ENCODE results near the gene RGCC.

RGCC gene, protein sequence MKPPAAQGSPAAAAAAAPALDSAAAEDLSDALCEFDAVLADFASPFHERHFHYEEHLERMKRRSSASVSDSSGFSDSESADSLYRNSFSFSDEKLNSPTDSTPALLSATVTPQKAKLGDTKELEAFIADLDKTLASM

DNA sequence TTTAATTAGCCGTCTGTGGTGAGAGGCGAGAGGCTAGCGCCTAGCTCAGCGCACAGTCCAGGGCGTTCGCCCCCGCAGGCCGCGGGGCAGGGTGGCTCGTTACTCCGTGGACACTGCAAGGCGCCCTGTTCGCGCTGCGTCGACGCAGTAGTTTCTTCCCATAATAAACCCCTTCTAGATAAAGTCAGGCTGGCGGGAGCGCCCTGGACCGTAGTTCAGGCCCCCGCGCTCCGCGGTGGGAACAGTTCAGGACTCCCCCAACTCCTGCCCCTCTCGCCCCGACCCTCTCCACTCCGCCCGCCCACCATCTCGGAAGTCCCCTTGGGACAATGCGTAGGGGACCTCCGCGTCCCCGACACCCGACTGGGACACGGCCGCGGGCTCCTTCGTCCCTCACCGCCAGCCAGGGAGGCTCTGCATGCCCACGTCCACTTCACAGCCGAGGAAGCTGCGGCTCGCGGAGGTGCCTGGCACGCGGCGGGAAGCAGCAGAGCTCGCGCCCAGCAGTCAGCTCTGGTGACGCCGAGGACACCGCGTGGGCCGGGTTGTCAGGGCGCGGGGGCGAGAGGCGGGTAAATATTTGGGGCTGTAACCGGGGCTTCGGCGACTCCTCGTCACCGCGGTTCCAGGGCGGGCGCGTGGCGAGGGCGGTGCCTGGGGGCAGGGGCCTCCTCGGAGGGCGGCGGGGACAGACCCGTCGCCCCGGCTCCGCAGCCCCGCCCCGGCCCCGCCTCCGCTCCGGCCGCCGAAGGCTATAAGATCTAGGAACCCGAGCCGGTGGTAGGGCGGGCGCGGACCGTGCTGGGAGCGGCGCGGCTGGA, at the start of gene RGCC:
Gene RGCC (plus strand): TSS at position 783 of the 821 bp plus-strand sequence. CDS start 158 bp downstream, outside the sequence.
- Histone ChIP-seq H3K4me3 (ENCODE audit: low read depth, low read length) (peak within 1 kb of the TSS; percentile 54), H3K4me1 (ENCODE audit: control insufficient read depth, insufficient read depth, low read length) (peaks cover 4% of the 10 kb centered on the region), H3K36me3 (ENCODE audit: control insufficient read depth, insufficient read depth, low read length) (no peaks in the 10 kb centered on the region), H3K9me3 (ENCODE audit: control insufficient read depth, insufficient read depth, low read length) (no peaks in the 10 kb centered on the region), H3K9ac (ENCODE audit: low read depth, low read length) (no peak within 1 kb of the TSS), H3K27me3 (ENCODE audit: control insufficient read depth, insufficient read depth, low read length) (peaks cover 71% of the 10 kb centered on the region)

DNA sequence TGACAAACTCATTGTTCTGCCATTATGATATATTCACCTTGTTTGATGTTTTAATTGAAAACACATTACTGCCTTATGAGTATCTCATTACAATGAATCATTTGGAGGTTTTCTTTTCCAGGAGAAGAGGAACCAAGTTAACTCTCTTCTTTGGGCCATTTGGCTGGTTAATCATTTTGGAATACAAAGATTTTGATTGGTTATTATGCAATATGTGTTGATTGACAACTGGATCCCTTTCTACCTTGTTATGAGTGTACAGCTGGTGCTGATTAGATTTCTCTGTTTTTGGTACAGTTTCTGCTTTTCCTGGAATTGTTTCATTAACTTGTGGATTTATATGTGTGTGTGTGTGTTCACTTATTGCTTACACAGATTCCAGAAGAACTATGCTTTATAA, 49.2 kb upstream of the RGCC start:
- no peaks in the 10 kb centered on the region for H3K36me3 ChIP-seq (ENCODE audit: control insufficient read depth, insufficient read depth, low read length)
- no peak overlapping the region for H3K9ac ChIP-seq (ENCODE audit: low read depth, low read length)
- no peaks in the 10 kb centered on the region for H3K4me1 ChIP-seq (ENCODE audit: control insufficient read depth, insufficient read depth, low read length)
- H3K27me3 ChIP-seq (ENCODE audit: control insufficient read depth, insufficient read depth, low read length): no peaks in the 10 kb centered on the region
- H3K9me3 ChIP-seq (ENCODE audit: control insufficient read depth, insufficient read depth, low read length): no peaks in the 10 kb centered on the region
- no peak overlapping the region for H3K4me3 ChIP-seq (ENCODE audit: low read depth, low read length)

- Histone ChIP-seq H3K4me3 (ENCODE audit: low read depth, low read length) (no peak overlapping the region), H3K9me3 (ENCODE audit: control insufficient read depth, insufficient read depth, low read length) (no peaks in the 10 kb centered on the region), H3K27me3 (ENCODE audit: control insufficient read depth, insufficient read depth, low read length) (no peaks in the 10 kb centered on the region), H3K36me3 (ENCODE audit: control insufficient read depth, insufficient read depth, low read length) (no peaks in the 10 kb centered on the region), H3K4me1 (ENCODE audit: control insufficient read depth, insufficient read depth, low read length) (no peaks in the 10 kb centered on the region), H3K9ac (ENCODE audit: low read depth, low read length) (no peak overlapping the region)
Observed at GRCh38 chr13:41408746-41409145, 48.6 kb upstream of the RGCC start.

- no peaks in the 10 kb centered on the region for H3K4me1 ChIP-seq (ENCODE audit: control insufficient read depth, insufficient read depth, low read length)
- no peak overlapping the region for H3K9ac ChIP-seq (ENCODE audit: low read depth, low read length)
Observed at GRCh38 chr13:41409611-41410010, 47.7 kb upstream of the RGCC start.

GRCh38 chr13:41411060-41411459, 46.3 kb upstream of the RGCC start:
- no peaks in the 10 kb centered on the region for H3K9me3 ChIP-seq (ENCODE audit: control insufficient read depth, insufficient read depth, low read length)
- no peaks in the 10 kb centered on the region for H3K36me3 ChIP-seq (ENCODE audit: control insufficient read depth, insufficient read depth, low read length)
- H3K27me3 ChIP-seq (ENCODE audit: control insufficient read depth, insufficient read depth, low read length): no peaks in the 10 kb centered on the region
- no peak overlapping the region for H3K4me3 ChIP-seq (ENCODE audit: low read depth, low read length)
- H3K4me1 ChIP-seq (ENCODE audit: control insufficient read depth, insufficient read depth, low read length): no peaks in the 10 kb centered on the region
- no peak overlapping the region for H3K9ac ChIP-seq (ENCODE audit: low read depth, low read length)

More at GRCh38 chr13:41409611-41410010, 47.7 kb upstream of the RGCC start:
- no peaks in the 10 kb centered on the region for H3K36me3 ChIP-seq (ENCODE audit: control insufficient read depth, insufficient read depth, low read length)
- no peaks in the 10 kb centered on the region for H3K9me3 ChIP-seq (ENCODE audit: control insufficient read depth, insufficient read depth, low read length)
- H3K4me3 ChIP-seq (ENCODE audit: low read depth, low read length): no peak overlapping the region
- no peaks in the 10 kb centered on the region for H3K27me3 ChIP-seq (ENCODE audit: control insufficient read depth, insufficient read depth, low read length)

GRCh38 chr13:41411522-41411921, 45.8 kb upstream of the RGCC start:
- Histone ChIP-seq H3K4me3 (ENCODE audit: low read depth, low read length) (no peak overlapping the region), H3K27me3 (ENCODE audit: control insufficient read depth, insufficient read depth, low read length) (no peaks in the 10 kb centered on the region), H3K9me3 (ENCODE audit: control insufficient read depth, insufficient read depth, low read length) (no peaks in the 10 kb centered on the region), H3K4me1 (ENCODE audit: control insufficient read depth, insufficient read depth, low read length) (no peaks in the 10 kb centered on the region), H3K9ac (ENCODE audit: low read depth, low read length) (no peak overlapping the region), H3K36me3 (ENCODE audit: control insufficient read depth, insufficient read depth, low read length) (no peaks in the 10 kb centered on the region)

- Histone ChIP-seq H3K9me3 (ENCODE audit: control insufficient read depth, insufficient read depth, low read length) (no peaks in the 10 kb centered on the region), H3K36me3 (ENCODE audit: control insufficient read depth, insufficient read depth, low read length) (no peaks in the 10 kb centered on the region), H3K9ac (ENCODE audit: low read depth, low read length) (no peak overlapping the region), H3K4me1 (ENCODE audit: control insufficient read depth, insufficient read depth, low read length) (no peaks in the 10 kb centered on the region), H3K4me3 (ENCODE audit: low read depth, low read length) (no peak overlapping the region), H3K27me3 (ENCODE audit: control insufficient read depth, insufficient read depth, low read length) (no peaks in the 10 kb centered on the region)
Observed at GRCh38 chr13:41413872-41414271, 43.5 kb upstream of the RGCC start.

GRCh38 chr13:41416276-41416675, 41.1 kb upstream of the RGCC start:
- H3K4me1 ChIP-seq (ENCODE audit: control insufficient read depth, insufficient read depth, low read length): no peaks in the 10 kb centered on the region
- no peak overlapping the region for H3K9ac ChIP-seq (ENCODE audit: low read depth, low read length)
- no peaks in the 10 kb centered on the region for H3K9me3 ChIP-seq (ENCODE audit: control insufficient read depth, insufficient read depth, low read length)
- H3K27me3 ChIP-seq (ENCODE audit: control insufficient read depth, insufficient read depth, low read length): no peaks in the 10 kb centered on the region
- no peaks in the 10 kb centered on the region for H3K36me3 ChIP-seq (ENCODE audit: control insufficient read depth, insufficient read depth, low read length)
- no peak overlapping the region for H3K4me3 ChIP-seq (ENCODE audit: low read depth, low read length)

DNA sequence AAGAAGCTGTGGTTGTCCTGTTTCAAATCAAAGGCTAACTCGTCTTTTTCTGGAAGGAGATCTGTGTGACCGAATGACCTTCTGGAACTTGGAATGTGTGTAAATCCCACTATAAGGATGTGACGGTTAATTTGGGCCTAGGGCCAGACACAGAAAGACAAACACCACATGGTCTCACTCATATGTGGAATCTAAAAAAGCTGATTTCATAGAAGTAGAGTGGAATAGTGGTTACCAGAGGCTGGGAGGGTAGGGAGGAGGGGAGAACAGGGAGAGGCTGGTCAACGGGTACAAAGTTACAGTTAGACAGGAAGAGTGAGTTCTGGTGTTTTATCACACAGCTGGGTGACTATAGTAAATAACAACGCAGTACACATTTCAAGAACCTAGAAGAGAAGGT, 39.3 kb upstream of the RGCC start:
- Histone ChIP-seq H3K4me1 (ENCODE audit: control insufficient read depth, insufficient read depth, low read length) (no peaks in the 10 kb centered on the region), H3K9me3 (ENCODE audit: control insufficient read depth, insufficient read depth, low read length) (no peaks in the 10 kb centered on the region), H3K9ac (ENCODE audit: low read depth, low read length) (no peak overlapping the region), H3K4me3 (ENCODE audit: low read depth, low read length) (no peak overlapping the region), H3K36me3 (ENCODE audit: control insufficient read depth, insufficient read depth, low read length) (no peaks in the 10 kb centered on the region), H3K27me3 (ENCODE audit: control insufficient read depth, insufficient read depth, low read length) (no peaks in the 10 kb centered on the region)

- H3K4me1 ChIP-seq (ENCODE audit: control insufficient read depth, insufficient read depth, low read length): no peaks in the 10 kb centered on the region
- no peak overlapping the region for H3K4me3 ChIP-seq (ENCODE audit: low read depth, low read length)
- no peaks in the 10 kb centered on the region for H3K9me3 ChIP-seq (ENCODE audit: control insufficient read depth, insufficient read depth, low read length)
- H3K36me3 ChIP-seq (ENCODE audit: control insufficient read depth, insufficient read depth, low read length): no peaks in the 10 kb centered on the region
- H3K9ac ChIP-seq (ENCODE audit: low read depth, low read length): no peak overlapping the region
- H3K27me3 ChIP-seq (ENCODE audit: control insufficient read depth, insufficient read depth, low read length): no peaks in the 10 kb centered on the region
Observed at GRCh38 chr13:41418731-41419130, 38.6 kb upstream of the RGCC start.

- no peaks in the 10 kb centered on the region for H3K9me3 ChIP-seq (ENCODE audit: control insufficient read depth, insufficient read depth, low read length)
- no peaks in the 10 kb centered on the region for H3K27me3 ChIP-seq (ENCODE audit: control insufficient read depth, insufficient read depth, low read length)
- H3K36me3 ChIP-seq (ENCODE audit: control insufficient read depth, insufficient read depth, low read length): no peaks in the 10 kb centered on the region
- H3K4me1 ChIP-seq (ENCODE audit: control insufficient read depth, insufficient read depth, low read length): no peaks in the 10 kb centered on the region
- no peak overlapping the region for H3K9ac ChIP-seq (ENCODE audit: low read depth, low read length)
- H3K4me3 ChIP-seq (ENCODE audit: low read depth, low read length): no peak overlapping the region
Observed at GRCh38 chr13:41419206-41419605, 38.1 kb upstream of the RGCC start.

DNA sequence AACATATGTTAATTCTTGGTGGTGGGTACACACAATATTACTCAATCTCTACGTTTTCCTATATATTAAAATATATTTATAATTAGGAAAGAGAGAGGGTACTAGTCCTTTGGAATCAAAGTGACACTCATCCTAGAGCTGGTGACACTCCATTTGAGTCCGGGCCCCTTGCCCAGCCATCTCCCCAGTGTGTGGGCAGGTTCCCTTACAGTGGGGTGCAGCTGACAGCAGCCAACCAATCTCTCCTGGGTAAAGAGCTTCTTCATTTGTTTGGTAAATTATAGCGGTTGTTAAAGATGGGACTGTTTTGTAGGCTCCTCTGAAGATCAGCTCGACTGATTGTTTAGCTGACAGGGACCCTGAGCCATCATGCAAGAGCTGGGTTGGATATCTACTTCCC, 37.2 kb upstream of the RGCC start:
- H3K36me3 ChIP-seq (ENCODE audit: control insufficient read depth, insufficient read depth, low read length): no peaks in the 10 kb centered on the region
- H3K4me1 ChIP-seq (ENCODE audit: control insufficient read depth, insufficient read depth, low read length): no peaks in the 10 kb centered on the region
- no peaks in the 10 kb centered on the region for H3K27me3 ChIP-seq (ENCODE audit: control insufficient read depth, insufficient read depth, low read length)
- H3K9ac ChIP-seq (ENCODE audit: low read depth, low read length): no peak overlapping the region
- H3K4me3 ChIP-seq (ENCODE audit: low read depth, low read length): no peak overlapping the region
- no peaks in the 10 kb centered on the region for H3K9me3 ChIP-seq (ENCODE audit: control insufficient read depth, insufficient read depth, low read length)
